SU-DHL-6 (cell line): ENCODE measurements around the gene BHLHE23.

ENCODE experiments used
- H2AFZ ChIP-seq: fragments of 200-600 bp; sonication (generic); 2 replicates; pipeline ENCODE4 v1.6.1; 2014; ENCODE audit warnings: low read depth, mild to moderate bottlenecking, moderate library complexity, mixed read lengths, antibody characterized with exemption, low read length; ENCODE audit not compliant: severe bottlenecking
- H3F3A ChIP-seq: fragments of 200-600 bp; shearing (Covaris generic); 2 replicates; pipeline ENCODE4 v1.6.0; 2016; ENCODE audit warnings: antibody characterized with exemption, mild to moderate bottlenecking; ENCODE audit not compliant: insufficient read depth
- H3K27ac ChIP-seq: fragments of 200-600 bp; sonication (generic); 2 replicates; pipeline ENCODE4 v1.5.1; 2016; ENCODE audit warnings: low read depth, mild to moderate bottlenecking, low read length, moderate library complexity, mixed read lengths
- H3K27me3 ChIP-seq: fragments of 200-600 bp; sonication (generic), shearing (Covaris generic); 2 replicates; pipeline ENCODE4 v1.6.0; 2014; ENCODE audit warnings: mild to moderate bottlenecking, low read length
- H3K36me3 ChIP-seq: fragments of 200-600 bp; sonication (generic); 2 replicates; pipeline ENCODE4 v1.6.1; 2014; ENCODE audit warnings: mild to moderate bottlenecking, low read length, mixed read lengths
- H3K4me2 ChIP-seq: fragments of 300-600, 200-600 bp; shearing (Covaris generic), sonication (generic); 2 replicates; pipeline ENCODE4 v1.6.0; 2014; ENCODE audit warnings: low read length, low read depth, mild to moderate bottlenecking; ENCODE audit not compliant: poor library complexity, severe bottlenecking
- H3K4me3 ChIP-seq: fragments of 200-600 bp; sonication (generic); 2 replicates; pipeline ENCODE4 v1.5.1; 2014; ENCODE audit warnings: antibody characterized with exemption, low read length, mild to moderate bottlenecking, mixed read lengths; ENCODE audit not compliant: insufficient read depth, poor library complexity, severe bottlenecking
- H3K79me2 ChIP-seq: fragments of 200-600 bp; sonication (generic); 2 replicates; pipeline ENCODE4 v1.6.1; 2014; ENCODE audit warnings: mild to moderate bottlenecking, low read length, moderate library complexity; ENCODE audit not compliant: insufficient read depth
- H3K9ac ChIP-seq: fragments of 200-600 bp; sonication (generic); 2 replicates; pipeline ENCODE4 v1.7.0; 2014; ENCODE audit warnings: mild to moderate bottlenecking, low read length
- H3K9me2 ChIP-seq: fragments of 200-600 bp; sonication (generic); replicated peaks from 2 replicates; pipeline ENCODE4 v1.6.1; 2014; ENCODE audit warnings: low read length; ENCODE audit not compliant: insufficient read depth
- H3K9me3 ChIP-seq: fragments of 200-600 bp; sonication (generic); 2 replicates; pipeline ENCODE4 v1.6.1; 2014; ENCODE audit warnings: low read length, mixed read lengths; ENCODE audit not compliant: insufficient read depth
- H4K20me1 ChIP-seq: fragments of 200-600 bp; sonication (generic); 2 replicates; pipeline ENCODE4 v1.6.1; 2014; ENCODE audit warnings: low read depth, mild to moderate bottlenecking, antibody characterized with exemption, low read length, moderate library complexity, mixed read lengths
- EZH2phosphoT487 ChIP-seq: fragments of 200-600 bp; sonication (generic), shearing (Covaris generic); conservative IDR thresholded peaks from 2 replicates; pipeline ENCODE4 v1.6.1; 2018; ENCODE audit warnings: mild to moderate bottlenecking, antibody characterized with exemption, low read length, moderate library complexity, mixed read lengths
- TF ChIP-seq, protein P1 (sequence below): fragments of 200-600 bp; sonication (generic); IDR thresholded peaks from one replicate; pipeline ENCODE4 v1.5.1; 2017; ENCODE audit warnings: antibody characterized with exemption, mild to moderate bottlenecking, low read length, moderate library complexity; ENCODE audit not compliant: insufficient read depth, poor library complexity, severe bottlenecking

Gene BHLHE23

GRCh38 chr20:63014710-63015109 lies 7.9 kb upstream of the BHLHE23 start:
- TF ChIP-seq, protein P1, sequence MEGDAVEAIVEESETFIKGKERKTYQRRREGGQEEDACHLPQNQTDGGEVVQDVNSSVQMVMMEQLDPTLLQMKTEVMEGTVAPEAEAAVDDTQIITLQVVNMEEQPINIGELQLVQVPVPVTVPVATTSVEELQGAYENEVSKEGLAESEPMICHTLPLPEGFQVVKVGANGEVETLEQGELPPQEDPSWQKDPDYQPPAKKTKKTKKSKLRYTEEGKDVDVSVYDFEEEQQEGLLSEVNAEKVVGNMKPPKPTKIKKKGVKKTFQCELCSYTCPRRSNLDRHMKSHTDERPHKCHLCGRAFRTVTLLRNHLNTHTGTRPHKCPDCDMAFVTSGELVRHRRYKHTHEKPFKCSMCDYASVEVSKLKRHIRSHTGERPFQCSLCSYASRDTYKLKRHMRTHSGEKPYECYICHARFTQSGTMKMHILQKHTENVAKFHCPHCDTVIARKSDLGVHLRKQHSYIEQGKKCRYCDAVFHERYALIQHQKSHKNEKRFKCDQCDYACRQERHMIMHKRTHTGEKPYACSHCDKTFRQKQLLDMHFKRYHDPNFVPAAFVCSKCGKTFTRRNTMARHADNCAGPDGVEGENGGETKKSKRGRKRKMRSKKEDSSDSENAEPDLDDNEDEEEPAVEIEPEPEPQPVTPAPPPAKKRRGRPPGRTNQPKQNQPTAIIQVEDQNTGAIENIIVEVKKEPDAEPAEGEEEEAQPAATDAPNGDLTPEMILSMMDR, result no peak
- no peak for TF ChIP-seq EZH2phosphoT487
- Histone ChIP-seq H3K27me3 (no peaks in the 10 kb centered on the region), H3K4me3 (no peak overlapping the region), H4K20me1 (no peaks in the 10 kb centered on the region), H3K27ac (no peak overlapping the region), H3K79me2 (no peaks in the 10 kb centered on the region), H3K36me3 (no peaks in the 10 kb centered on the region), H3F3A (no peaks in the 10 kb centered on the region), H3K9me2 (no peaks in the 10 kb centered on the region), H3K9ac (no peak overlapping the region), H3K9me3 (no peaks in the 10 kb centered on the region), H2AFZ (no peak overlapping the region), H3K4me2 (no peak overlapping the region)

DNA sequence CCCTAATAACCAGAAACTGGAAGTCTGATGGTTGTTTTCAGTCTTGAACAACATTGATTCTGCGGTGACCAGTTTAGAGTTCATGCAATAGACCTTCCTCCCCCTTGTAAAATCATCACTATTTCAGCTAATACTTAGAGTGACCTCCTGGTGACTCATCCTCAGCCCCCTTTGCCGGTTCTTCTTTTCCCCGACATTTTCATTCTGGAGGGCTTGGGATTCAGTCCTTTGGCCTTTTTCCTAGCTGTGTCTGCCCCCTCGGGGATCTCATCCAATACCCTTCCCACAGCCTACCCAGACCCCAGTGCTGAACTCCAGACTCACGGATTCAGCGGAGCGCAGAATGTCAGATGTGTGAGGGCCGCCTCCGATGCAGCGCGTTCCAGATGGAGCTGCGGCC lies 7.5 kb upstream of the BHLHE23 start:
- H3K9me2 ChIP-seq, result no peaks in the 10 kb centered on the region
- no peaks in the 10 kb centered on the region for H4K20me1 ChIP-seq
- H3K27me3 ChIP-seq, result no peaks in the 10 kb centered on the region
- no peaks in the 10 kb centered on the region for H3F3A ChIP-seq
- no peaks in the 10 kb centered on the region for H3K79me2 ChIP-seq
- H3K9me3 ChIP-seq, result no peaks in the 10 kb centered on the region
- no peak overlapping the region for H3K27ac ChIP-seq
- TF ChIP-seq, protein P1, result no peak
- no peak for TF ChIP-seq EZH2phosphoT487
- H3K9ac ChIP-seq, result no peak overlapping the region
- no peak overlapping the region for H3K4me3 ChIP-seq
- no peak overlapping the region for H2AFZ ChIP-seq
- H3K4me2 ChIP-seq, result no peak overlapping the region
- H3K36me3 ChIP-seq, result no peaks in the 10 kb centered on the region

DNA sequence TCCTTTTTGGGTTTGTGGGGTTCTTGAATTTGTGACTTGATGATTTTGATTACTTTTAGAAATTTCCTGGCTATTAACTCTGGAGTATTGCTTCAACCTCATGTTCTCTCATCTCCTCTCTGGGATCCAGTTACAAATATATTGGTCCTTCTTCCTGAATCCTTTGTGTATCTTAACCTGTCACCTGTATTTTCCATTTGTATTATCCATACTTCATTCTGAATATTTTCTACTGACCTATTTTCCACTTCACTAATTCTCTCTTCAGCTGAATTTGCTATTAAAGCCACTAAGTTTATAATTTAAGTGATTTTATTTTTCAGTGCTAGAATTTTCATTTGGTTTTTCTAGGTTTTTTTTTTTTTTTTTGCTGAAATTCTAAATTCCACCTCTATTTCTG lies 6.4 kb upstream of the BHLHE23 start:
- TF ChIP-seq, protein P1, result no peak
- TF ChIP-seq EZH2phosphoT487, result no peak
- Histone ChIP-seq H2AFZ (no peak overlapping the region), H3K27me3 (no peaks in the 10 kb centered on the region), H3K79me2 (no peaks in the 10 kb centered on the region), H3K9me2 (no peaks in the 10 kb centered on the region), H3F3A (no peaks in the 10 kb centered on the region), H3K27ac (no peak overlapping the region), H3K9ac (no peak overlapping the region), H3K36me3 (no peaks in the 10 kb centered on the region), H3K4me3 (no peak overlapping the region), H3K9me3 (no peaks in the 10 kb centered on the region), H3K4me2 (no peak overlapping the region), H4K20me1 (no peaks in the 10 kb centered on the region)
